HG03575 (cell line): ENCODE results near the gene PEX14.
"Not testable (repeated sequence)": the region's sequence is repeated elsewhere in the genome, so short reads cannot be mapped to it uniquely, and the experiment has no call there.

Source experiments
- ATAC-seq: cut with Tn5 transposase; IDR thresholded peaks from one replicate; pipeline ENCODE4 v1.9.1; 2021; ENCODE audit not compliant: unreplicated experiment, insufficient number of reproducible peaks, low FRiP score; ENCODE audit errors: extremely low read depth

PEX14 gene

GRCh38 chr1:10489291-10490055 is 14.7 kb downstream of the PEX14 start:
- no peak for ATAC-seq

- no peak for ATAC-seq
Measured at GRCh38 chr1:10490286-10490970, 15.7 kb downstream of the PEX14 start.

DNA sequence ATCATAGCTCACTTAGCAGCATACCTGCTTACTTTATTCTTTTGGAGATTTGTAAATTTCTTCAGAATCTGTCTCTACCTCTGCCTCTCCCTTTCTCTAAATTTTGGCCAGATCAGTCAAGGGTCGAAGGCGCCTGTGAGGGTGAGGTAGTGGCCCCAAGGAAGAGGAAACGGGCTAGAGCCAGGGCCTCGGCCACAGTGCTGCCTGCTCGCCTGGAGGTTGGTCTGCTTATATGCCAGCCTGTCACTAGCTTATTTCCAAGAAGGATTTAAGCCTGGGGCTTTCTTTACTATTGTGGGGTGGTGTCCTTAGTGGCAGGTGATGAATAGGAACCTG is 19.6 kb downstream of the PEX14 start:
- no peak for ATAC-seq

DNA sequence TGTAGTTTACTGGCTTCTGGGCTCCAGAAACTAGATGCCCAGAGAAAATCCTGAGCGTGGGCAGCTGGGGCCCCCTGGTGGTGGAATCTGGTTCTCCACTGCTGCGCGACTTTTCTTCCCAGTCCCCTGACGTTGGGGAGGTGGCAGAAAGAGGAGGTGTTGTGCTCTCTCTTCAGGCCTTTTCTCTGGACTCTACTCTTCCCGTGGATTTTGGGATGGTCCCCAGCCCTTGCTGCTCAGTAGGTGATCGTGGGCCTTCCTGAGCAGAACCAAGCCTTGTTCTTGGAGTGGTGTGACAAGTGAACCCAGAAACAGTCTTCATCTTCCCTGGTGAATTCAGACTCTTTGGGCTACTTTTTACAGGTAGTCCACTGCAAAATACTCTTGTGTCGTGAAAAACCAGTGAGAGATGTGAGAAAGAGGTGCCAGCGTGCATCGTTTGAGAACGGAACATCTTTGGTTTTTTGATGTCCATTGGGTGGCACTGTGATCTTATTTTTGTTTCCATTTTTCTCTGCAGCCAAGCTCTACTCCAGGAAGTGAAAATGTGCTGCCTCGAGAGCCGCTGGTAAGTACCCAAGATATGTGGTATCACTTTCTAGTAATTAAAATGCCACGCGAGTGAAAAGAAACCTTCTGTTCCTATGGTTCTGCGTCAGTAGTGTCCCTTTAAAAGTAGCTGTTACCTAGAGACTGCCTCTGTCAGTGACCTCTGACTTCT is 20.2 kb downstream of the PEX14 start:
- no peak for ATAC-seq

- ATAC-seq = no peak
Measured at GRCh38 chr1:10495475-10495817, 20.7 kb downstream of the PEX14 start.

DNA sequence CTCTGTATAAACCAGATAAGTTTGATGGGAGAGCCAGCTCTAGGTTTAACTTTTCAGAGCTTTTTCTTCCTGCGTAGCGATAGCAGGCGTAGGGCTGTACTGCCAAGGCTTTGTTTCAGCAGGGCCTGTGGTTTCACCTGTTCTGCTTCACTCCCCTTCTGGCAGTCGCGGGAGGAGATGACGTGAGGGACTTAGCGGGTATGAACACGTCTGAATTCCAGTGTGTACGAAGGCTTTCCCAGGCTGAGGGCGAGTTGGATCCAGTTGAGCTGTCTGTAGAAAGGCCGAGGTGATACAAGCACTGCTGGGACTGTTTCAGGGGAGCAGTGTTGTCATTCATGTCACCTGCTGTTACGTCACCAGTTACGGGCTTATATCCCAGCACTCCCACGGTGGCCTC is 21.2 kb downstream of the PEX14 start:
- ATAC-seq = no peak

GRCh38 chr1:10497109-10497508 is 22.4 kb downstream of the PEX14 start:
- no peak for ATAC-seq

- no peak for ATAC-seq
Measured at GRCh38 chr1:10498231-10498630, 23.5 kb downstream of the PEX14 start.

GRCh38 chr1:10502206-10502605 is 27.5 kb downstream of the PEX14 start:
- ATAC-seq = no peak

DNA sequence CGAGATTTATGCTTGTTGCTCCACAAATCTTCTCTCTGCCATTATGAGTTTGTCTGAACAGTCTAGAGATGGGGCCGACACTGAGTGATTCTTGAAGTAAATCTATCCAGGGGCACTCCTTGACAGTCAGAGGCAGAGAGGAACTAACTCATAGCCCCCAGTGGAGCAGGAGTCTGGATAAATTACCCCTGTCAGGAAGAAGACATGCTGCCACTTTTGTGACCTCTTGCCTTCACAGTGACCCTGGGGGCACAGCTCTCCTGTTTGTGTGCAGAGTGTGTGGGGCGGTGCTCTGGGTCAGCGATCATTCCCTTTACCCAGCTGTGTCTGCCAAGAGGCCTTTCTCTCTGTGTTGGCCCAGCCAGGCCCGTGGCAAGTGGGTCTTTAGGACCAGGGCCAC is 29.5 kb downstream of the PEX14 start:
- ATAC-seq = no peak

- ATAC-seq = not testable (repeated sequence)
Measured at GRCh38 chr1:10506046-10506676, 31.4 kb downstream of the PEX14 start.

DNA sequence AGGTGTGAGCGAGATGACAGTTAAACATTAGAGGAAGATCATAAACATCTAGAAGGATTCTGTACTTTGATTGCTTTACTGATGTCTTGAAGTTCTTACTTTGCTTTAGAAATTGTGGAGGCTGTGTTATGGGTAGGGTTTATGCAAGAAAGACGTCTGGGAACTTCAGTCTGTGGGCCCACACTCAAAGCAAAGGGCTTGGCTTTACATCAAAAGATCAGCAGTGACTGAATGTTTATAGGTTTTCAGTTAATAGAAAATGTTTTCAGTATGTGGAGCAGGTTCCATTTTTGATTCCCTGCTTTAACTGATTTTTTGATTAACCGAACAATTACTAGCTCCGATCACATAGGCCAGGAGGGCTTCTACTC is 31.9 kb downstream of the PEX14 start:
- no peak for ATAC-seq

- ATAC-seq = no peak
Measured at GRCh38 chr1:10507111-10507879, 32.5 kb downstream of the PEX14 start.

DNA sequence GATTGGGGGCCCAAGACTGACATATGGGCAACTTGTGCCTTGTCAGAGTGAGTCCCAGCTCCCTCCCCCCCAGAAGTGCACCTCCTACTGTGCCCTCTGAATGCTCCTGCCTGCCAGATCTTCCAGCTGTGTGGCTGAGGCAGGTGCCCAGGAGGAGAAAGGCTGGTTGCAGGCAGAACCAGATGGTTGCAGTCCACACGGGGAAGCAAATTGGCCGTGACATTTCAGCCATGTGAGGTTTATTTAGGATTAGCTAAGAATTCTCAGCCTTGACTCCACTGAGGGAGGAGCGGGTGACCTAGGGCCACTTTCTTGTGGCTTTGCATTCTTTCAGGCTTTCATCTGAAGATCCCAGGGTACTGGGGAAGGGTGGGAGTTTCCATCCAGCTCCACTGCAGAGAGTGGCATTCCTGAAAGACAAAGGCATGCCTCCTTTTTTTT is 33.8 kb downstream of the PEX14 start:
- ATAC-seq = no peak

DNA sequence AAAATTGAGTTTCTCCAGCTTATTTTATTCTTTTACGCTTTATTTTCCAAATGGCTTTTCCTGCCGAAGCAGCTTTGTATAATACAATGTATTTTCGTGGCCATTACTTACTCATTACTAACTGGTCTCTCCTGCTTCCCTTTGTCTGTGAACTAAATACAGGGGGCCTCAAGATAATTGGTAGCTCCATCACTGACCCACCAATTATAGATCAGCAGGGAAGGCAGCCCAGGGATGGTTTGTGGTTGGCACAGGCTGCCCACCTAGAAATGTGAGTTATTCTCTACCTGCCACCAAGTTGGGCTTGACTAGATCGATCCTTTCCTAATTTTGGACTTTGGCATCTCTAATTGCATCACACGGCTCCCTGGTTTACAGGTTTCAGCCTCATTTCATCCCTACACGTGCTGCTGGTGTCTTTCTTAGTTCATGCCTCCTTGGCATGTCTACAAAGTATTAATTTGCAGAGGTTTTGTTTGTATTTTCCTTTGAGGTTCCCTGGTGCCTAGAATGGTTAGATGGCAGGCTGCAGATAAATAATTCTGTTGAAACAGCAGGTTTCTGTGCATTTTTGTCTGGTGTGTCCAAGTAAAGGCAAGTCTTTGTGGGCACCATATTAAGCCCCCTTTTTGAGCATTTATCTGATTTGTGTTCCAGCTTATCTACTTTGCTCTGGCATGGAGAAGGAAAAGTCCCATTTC is 35.2 kb downstream of the PEX14 start:
- ATAC-seq = no peak

DNA sequence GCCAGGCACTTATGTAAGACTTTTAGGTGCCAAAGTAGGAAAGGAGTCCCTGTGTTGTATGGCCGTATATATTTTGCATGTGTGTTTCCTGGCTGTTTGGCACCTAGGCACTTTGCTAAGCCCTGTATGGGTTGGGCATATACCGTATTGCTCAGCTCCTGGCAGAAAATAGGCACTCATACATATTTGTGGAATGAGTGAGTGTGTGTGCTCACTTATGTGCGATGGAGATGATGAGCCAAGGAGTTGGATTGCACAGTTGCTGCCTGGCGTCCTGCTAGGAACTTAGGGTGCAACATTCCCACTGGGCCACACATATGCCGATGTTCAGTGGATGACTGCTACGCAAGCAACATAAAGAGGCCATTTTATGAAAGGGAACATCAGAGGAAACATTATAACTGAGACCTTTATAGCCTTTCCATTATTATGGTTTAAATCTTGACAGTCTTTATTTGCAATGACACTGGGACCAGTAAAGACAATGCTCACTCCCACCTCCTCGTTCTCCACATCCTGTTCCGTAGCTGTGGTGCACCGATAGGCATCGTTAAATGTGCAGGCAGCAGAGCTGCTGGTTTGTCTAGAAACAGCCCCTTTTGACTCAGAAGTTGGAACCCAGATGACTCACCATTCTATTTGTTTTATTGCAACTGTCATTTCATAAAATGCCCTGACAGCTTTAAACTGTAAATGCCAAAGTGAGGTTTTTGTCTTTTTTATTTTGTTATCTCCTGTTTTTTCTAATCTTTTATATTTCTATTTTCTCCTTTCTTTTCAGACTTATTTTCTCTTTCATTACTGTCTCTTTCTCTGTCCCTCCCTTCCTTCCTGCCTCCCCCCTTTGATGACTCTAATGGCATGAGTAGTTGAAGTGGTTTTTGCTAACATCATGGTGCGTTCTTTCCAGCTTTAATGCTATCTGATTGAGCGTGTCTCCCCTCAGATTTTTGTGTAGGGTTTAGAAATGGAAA is 36.1 kb downstream of the PEX14 start:
- peak; percentile 42 for ATAC-seq

- ATAC-seq = no peak
Measured at GRCh38 chr1:10511494-10511885, 36.7 kb downstream of the PEX14 start.
